ENCODE results near the gene DHH. TPM values are rescaled to one million over a fixed set of nuclear protein-coding genes. Genes with fewer than 3 reads are reported as not detected.
A peak's percentile ranks its signal among the peaks of the same experiment; 100 is the strongest.

The DHH gene
- total and polyA plus RNA-seq, 9 of the 15 experiments (the other 6 are each of a cell fraction or from before 2014, with no cell fraction given), result 0.07 to 2.6 (median 0.54) TPM

DNA sequence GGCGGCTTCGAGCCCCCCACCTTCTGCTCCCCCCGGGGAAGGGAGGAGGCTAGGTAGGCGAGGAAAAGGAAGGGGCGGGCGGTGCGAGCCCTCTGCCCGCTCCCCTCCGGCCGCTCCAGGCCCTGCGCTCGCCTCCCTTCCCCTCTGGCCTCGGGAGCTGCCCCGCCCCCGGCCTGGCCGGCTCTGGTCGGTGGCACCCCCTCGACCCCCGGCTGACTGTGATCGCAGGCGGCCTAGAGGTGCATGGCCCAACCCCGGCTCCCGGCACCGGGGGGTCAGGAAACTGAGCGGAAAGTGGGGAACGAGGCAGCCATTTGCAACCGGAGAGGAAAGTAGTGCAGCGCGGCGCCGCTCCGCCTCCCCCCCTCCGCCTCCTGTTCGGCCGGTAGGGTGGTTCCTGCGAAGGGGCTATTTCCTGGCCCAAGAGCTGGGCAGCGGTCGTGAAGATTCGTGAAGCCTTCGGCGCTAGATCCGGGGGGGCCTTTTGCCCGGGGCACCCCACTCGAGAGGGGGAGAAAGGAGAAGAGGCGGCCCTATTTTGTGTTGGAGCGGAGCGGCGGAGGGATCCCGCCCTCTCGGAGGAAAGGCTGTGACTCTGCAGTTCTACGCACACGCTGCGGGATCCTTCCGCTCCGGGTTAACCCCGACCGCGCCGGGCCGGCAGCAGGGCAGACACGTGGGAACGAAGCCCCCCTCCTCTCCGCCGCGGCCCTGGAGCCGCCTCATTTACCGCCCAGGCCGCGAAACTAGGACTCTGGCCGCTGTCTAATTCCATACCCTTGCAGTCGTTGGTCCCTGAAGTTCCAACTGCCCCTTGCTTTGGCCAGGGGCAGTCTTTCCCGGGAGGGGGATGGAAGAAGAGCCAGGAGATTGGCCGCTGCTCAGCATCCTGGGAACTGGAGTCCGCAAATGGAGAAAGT is 34.1 kb downstream of the DHH start, which contains the start of gene KMT2D (continued):
- TF ChIP-seq, protein P1, sequence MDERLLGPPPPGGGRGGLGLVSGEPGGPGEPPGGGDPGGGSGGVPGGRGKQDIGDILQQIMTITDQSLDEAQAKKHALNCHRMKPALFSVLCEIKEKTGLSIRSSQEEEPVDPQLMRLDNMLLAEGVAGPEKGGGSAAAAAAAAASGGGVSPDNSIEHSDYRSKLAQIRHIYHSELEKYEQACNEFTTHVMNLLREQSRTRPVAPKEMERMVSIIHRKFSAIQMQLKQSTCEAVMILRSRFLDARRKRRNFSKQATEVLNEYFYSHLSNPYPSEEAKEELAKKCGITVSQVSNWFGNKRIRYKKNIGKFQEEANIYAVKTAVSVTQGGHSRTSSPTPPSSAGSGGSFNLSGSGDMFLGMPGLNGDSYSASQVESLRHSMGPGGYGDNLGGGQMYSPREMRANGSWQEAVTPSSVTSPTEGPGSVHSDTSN (CRISPR knock-in tag; IDR thresholded peaks at IDR 0.05; ENCODE audit: low read depth), result no peak
- TF ChIP-seq, protein P1 (tag; conservative IDR thresholded peaks at IDR 0.05; ENCODE audit: low read depth), result no peak
- TF ChIP-seq EWSR1 (IDR thresholded peaks at IDR 0.05; ENCODE audit: borderline replicate concordance, low read depth, partially characterized antibody) (no peak), SLC30A9 (CRISPR knock-in tag; IDR thresholded peaks at IDR 0.05) (no peak), RB1 (IDR thresholded peaks at IDR 0.05; ENCODE audit: low read depth) (peak; percentile 86), HDAC1 (IDR thresholded peaks at IDR 0.05) (peak in 1 of 2 experiments; percentile 94; a peak in 2 of 4 replicates), FUS (optimal IDR thresholded peaks at IDR 0.05; ENCODE audit: low read depth, low read length) (no peak), CREB5 (CRISPR knock-in tag; IDR thresholded peaks at IDR 0.05) (no peak), DEAF1 (CRISPR knock-in tag; IDR thresholded peaks at IDR 0.05) (no peak), ZNF224 (CRISPR knock-in tag; IDR thresholded peaks at IDR 0.05) (no peak), MEF2A (IDR thresholded peaks at IDR 0.05; ENCODE audit: control insufficient read depth, low read depth, low read length) (0 out of 2 replicates have a peak, but pooled peaks have one; percentile 36), ARID3A (IDR thresholded peaks at IDR 0.05; ENCODE audit: borderline replicate concordance, low read depth, low read length) (0 out of 2 replicates have a peak, but pooled peaks have one; percentile 40), COPS2 (conservative IDR thresholded peaks at IDR 0.05) (no peak), ZFP1 (CRISPR knock-in tag; IDR thresholded peaks at IDR 0.05) (no peak), TEAD1 (CRISPR knock-in tag; IDR thresholded peaks at IDR 0.05) (peak in 1 of 2 experiments; percentile 95; a peak in 2 of 4 replicates), MTA1 (IDR thresholded peaks at IDR 0.05; ENCODE audit: borderline replicate concordance) (peak; percentile 62; the same call in 1 of the 2 replicates)
